ENCODE measurements around the gene OR11H7.
"Not testable (repeated sequence)": the region's sequence is repeated elsewhere in the genome, so short reads cannot be mapped to it uniquely, and the experiment has no call there.

DNA sequence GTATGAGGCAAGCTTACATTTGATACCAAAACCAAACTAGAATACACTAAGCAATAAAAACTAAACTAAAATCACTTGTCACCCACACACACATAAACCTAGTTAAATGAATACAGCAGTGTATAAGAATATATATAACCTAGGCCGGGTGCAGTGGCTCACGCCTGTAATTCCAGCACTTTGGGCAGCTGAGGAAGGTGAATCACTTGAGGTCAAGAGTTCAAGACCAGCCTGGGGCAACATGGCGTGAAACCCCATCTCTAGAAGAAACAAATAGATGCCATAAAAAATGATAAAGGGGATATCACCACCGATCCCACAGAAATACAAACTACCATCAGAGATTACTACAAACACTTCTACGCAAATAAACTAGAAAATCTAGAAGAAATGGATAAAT, 35.6 kb downstream of the OR11H7 start:
- not testable (repeated sequence) for TF ChIP-seq CTCF, POLR2A (IDR thresholded peaks at IDR 0.05)
